GM12878 (cell line): ENCODE data around the gene ALAD. TPM values are rescaled to one million over a fixed set of nuclear protein-coding genes. Genes with fewer than 3 reads are reported as not detected.
"Not testable (repeated sequence)": the region's sequence is repeated elsewhere in the genome, so short reads cannot be mapped to it uniquely, and the experiment has no call there.

Experiments used
- ATAC-seq: fragments of 200-7000 bp; cut with Tn5 transposase; 3 replicates; pipeline ENCODE4 v1.9.1; 2020; ENCODE audit warnings: mild to moderate bottlenecking, moderate library complexity
- BruUV-seq: library from RNA; stranded (reverse); fragments of 400-500 nt; replicated peaks from 2 replicates; lab custom pipeline; 2021; lab: Mats Ljungman, UMichigan
- CTCF ChIA-PET: fragments of 300-600 bp; sonication (Branson Sonifier 250); formaldehyde crosslinking; extraction: SDS; loops from one replicate; lab custom pipeline; 2021; ENCODE audit warnings: inconsistent platforms; lab: Yijun Ruan, JAX
- POLR2A ChIA-PET: fragments of 350-600 bp; formaldehyde crosslinking; extraction: SDS; loops from one replicate; lab custom pipeline; 2021; ENCODE audit warnings: inconsistent platforms; lab: Charles Lee
- RAD21 ChIA-PET: fragments of 300-600 bp; sonication (Branson Sonifier 250); formaldehyde crosslinking; loops from one replicate; lab custom pipeline; 2023; ENCODE audit warnings: antibody characterized with exemption; ENCODE audit not compliant: unreplicated experiment; lab: Charles Lee
- SMC1A ChIA-PET: fragments of 300-600 bp; sonication (Branson Sonifier 250); formaldehyde crosslinking; loops from one replicate; lab custom pipeline; 2023; ENCODE audit not compliant: unreplicated experiment, uncharacterized antibody; lab: Charles Lee
- DNase-seq: peaks from one replicate; pipeline ENCODE4 v3.0.0-alpha.2; 2011; ENCODE audit warnings: low read depth, low spot score
- FAIRE-seq: peaks from 3 replicates; lab custom pipeline; 2011; peaks lifted over from hg19 to GRCh38; lab: Jason Lieb, UNC
- H2AFZ ChIP-seq: 2 replicates; pipeline ENCODE4 v1.6.0; 2011; ENCODE audit warnings: low read depth, low read length, control low read depth; ENCODE audit not compliant: control insufficient read depth
- H3K27ac ChIP-seq: 2 replicates; pipeline ENCODE4 v1.5.1; 2011; ENCODE audit warnings: control low read depth; ENCODE audit not compliant: control insufficient read depth, insufficient read depth
- H3K27me3 ChIP-seq, 2 experiments: replicated peaks in 1 of 2; 2 replicates each; pipeline versions ENCODE4 v1.6.0 to v1.6.1; 2011; ENCODE audit warnings: low read length in 1 of 2; ENCODE audit not compliant: control insufficient read depth in 2 of 2, insufficient read depth in 2 of 2
- H3K36me3 ChIP-seq, 2 experiments: 2 replicates each; pipeline ENCODE4 v1.5.1; 2011; ENCODE audit warnings: low read length in 1 of 2; ENCODE audit not compliant: control insufficient read depth in 2 of 2, insufficient read depth in 2 of 2
- H3K4me1 ChIP-seq: 2 replicates; pipeline ENCODE4 v1.6.1; 2011; ENCODE audit warnings: mild to moderate bottlenecking, low read length, moderate library complexity, mixed read lengths; ENCODE audit not compliant: control insufficient read depth, insufficient read depth
- H3K4me2 ChIP-seq: 2 replicates; pipeline ENCODE4 v1.6.0; 2011; ENCODE audit warnings: control low read depth; ENCODE audit not compliant: control insufficient read depth, insufficient read depth
- H3K4me3 ChIP-seq: fragments of 200-600 bp; sonication (generic); 2 replicates; pipeline ENCODE4 v1.5.1; 2016
- H3K79me2 ChIP-seq: 2 replicates; pipeline ENCODE4 v1.6.0; 2011; ENCODE audit warnings: low read length; ENCODE audit not compliant: control insufficient read depth, insufficient read depth
- H3K9ac ChIP-seq: 2 replicates; pipeline ENCODE4 v1.8.0; 2011; ENCODE audit warnings: low read length, control low read depth, mixed read lengths; ENCODE audit not compliant: control insufficient read depth, insufficient read depth
- H3K9me3 ChIP-seq: replicated peaks from 3 replicates; pipeline ENCODE4 v1.5.1; 2011; ENCODE audit warnings: mild to moderate bottlenecking, low read length; ENCODE audit not compliant: control insufficient read depth, insufficient read depth
- H4K20me1 ChIP-seq: 2 replicates; pipeline ENCODE4 v1.6.0; 2011; ENCODE audit not compliant: control insufficient read depth, insufficient read depth
- CTCF ChIP-seq, 3 experiments: IDR thresholded peaks in 2 of 3; conservative IDR thresholded peaks in 1 of 3; 2 replicates each; pipeline ENCODE4 v1.5.1; 2011; ENCODE audit warnings: low read depth in 3 of 3, low read length in 3 of 3, mild to moderate bottlenecking in 3 of 3, control low read depth in 2 of 3, moderate library complexity in 2 of 3, inconsistent platforms in 1 of 3, mixed read lengths in 1 of 3; ENCODE audit not compliant: control insufficient read depth in 2 of 3, insufficient read depth in 1 of 3; ENCODE audit errors: extremely low read depth in 1 of 3
- FOXK2 ChIP-seq: fragments of 450-650 bp; IDR thresholded peaks from 2 replicates; pipeline ENCODE4 v1.6.1; 2017; ENCODE audit warnings: mild to moderate bottlenecking, moderate library complexity
- HDGF ChIP-seq: fragments of 450-650 bp; IDR thresholded peaks from 2 replicates; pipeline ENCODE4 v1.6.1; 2016; ENCODE audit warnings: antibody characterized with exemption
- NBN ChIP-seq: fragments of 450-650 bp; IDR thresholded peaks from 2 replicates; pipeline ENCODE4 v1.6.1; 2016
- NR2C1 ChIP-seq: fragments of 450-650 bp; IDR thresholded peaks from 2 replicates; pipeline ENCODE4 v1.6.1; 2017; ENCODE audit warnings: antibody characterized with exemption, mild to moderate bottlenecking, moderate library complexity
- RAD21 ChIP-seq: IDR thresholded peaks from 2 replicates; pipeline ENCODE4 v1.6.1; 2011; ENCODE audit warnings: mild to moderate bottlenecking, low read depth, low read length, moderate library complexity; ENCODE audit not compliant: insufficient read depth
- RB1 ChIP-seq: fragments of 450-650 bp; formaldehyde crosslinking; IDR thresholded peaks from 2 replicates; pipeline ENCODE4 v1.6.1; 2017; ENCODE audit warnings: mild to moderate bottlenecking, borderline replicate concordance
- SMC3 ChIP-seq: IDR thresholded peaks from 2 replicates; pipeline ENCODE4 v1.6.1; 2011; ENCODE audit warnings: low read length, improper control_type of control experiment, borderline replicate concordance
- YY1 ChIP-seq: IDR thresholded peaks from 2 replicates; pipeline ENCODE4 v1.6.1; 2011; ENCODE audit warnings: low read depth, mild to moderate bottlenecking, low read length
- WGBS: methylation state at CpG from one replicate; pipeline ENCODE4 v1.1.6; 2016; ENCODE audit warnings: low lambda C conversion rate; ENCODE audit not compliant: insufficient replicate concordance, insufficient coverage; ENCODE audit errors: missing lambda C conversion rate; 5-methylcytosine and 5-hydroxymethylcytosine counted together
- in situ Hi-C: fragments of 300-500 bp; cut with MboI; formaldehyde crosslinking; loops from 9 replicates; pipeline ENCODE4 v1.14.3; 2018; ENCODE audit warnings: mixed read lengths
- intact Hi-C: fragments of 100-400 bp; cut with micrococcal nuclease; formaldehyde crosslinking; loops from one replicate; pipeline ENCODE4 v1.14.2; 2022; ENCODE audit not compliant: unreplicated experiment
- polyA plus RNA-seq, 11 experiments: library from polyadenylated mRNA; depleted of rRNA in 4 of 11; unstranded in 6 of 11; stranded (reverse) in 5 of 11; fragments of >200 nt; fragmentation: Nextera tagmentation in 4 of 11; fragmentation: Illumina TruSeq in 1 of 11; extraction: Ambion mirVana in 4 of 11; extraction: Trizol in 1 of 11; gene quantifications; 1 replicate in 1 of 11; 2 replicates in 10 of 11; pipeline versions ENCODE4 v1.2.1 to v1.2.3, GENCODE V29; 2011 to 2016; ENCODE audit warnings: inconsistent platforms in 2 of 11, missing spikeins in 2 of 11, low read depth in 1 of 11
- total RNA-seq, 4 experiments: library from RNA; depleted of rRNA in 3 of 4; stranded (reverse); fragments of >200 nt in 3 of 4; fragmentation: Illumina TruSeq in 1 of 4; extraction: Trizol in 1 of 4; gene quantifications; 2 replicates each; pipeline versions ENCODE4 v1.2.1 to v1.2.3, GENCODE V29; 2013 to 2021

The ALAD gene
- total and polyA plus RNA-seq, 10 of the 15 experiments (the other 5 are each of a cell fraction or from before 2014, with no cell fraction given), result 2.4 to 21.6 (median 12.9) TPM

- no peak for TF ChIP-seq NR2C1
- TF ChIP-seq, all 136 proteins: peak for 0
Measured at GRCh38 chr9:113409481-113409880, 8.4 kb upstream of the ALAD start (continued).

DNA sequence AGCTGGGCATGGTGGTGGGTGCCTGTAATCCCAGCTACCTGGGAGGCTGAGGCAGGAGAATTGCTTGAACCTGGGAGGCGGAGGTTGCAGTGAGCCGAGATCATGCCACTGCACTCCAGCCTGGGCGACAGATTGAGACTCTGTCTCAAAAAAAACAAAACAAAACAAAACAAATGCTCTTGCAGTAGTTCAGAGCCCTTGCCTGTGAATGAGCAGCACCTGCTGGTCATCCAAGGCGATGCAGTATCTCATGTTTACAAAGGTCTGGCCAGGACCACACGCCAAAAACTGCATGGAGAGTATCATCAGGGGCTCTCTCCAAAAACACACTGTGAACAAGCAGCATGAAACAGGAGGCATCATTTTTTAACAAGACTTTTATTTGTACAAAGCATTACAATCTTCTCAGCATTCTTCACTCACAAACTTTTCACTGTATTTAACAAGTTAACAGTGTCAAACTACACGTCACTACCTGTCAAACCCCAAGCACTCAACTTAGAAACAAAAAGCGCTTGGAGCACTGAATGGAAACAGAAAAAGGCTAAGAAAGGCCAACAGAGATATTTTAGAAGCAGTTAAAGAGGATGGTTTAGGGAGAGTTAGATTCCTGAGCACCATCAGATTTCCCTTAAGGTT is 5.9 kb upstream of the ALAD start:
- CTCF ChIA-PET, result interaction anchor here (0.8 to 5.3 kb wide), 14 partner anchors 32 to 251 kb away, joined by 3 to 72 read pairs (median 4); partner anchors contain the start of genes CDC26 and PRPF4
- in situ Hi-C loops (loop anchor here (5.0 kb wide), 1 partner anchor 135 kb away; no protein-coding TSS in a partner anchor), intact Hi-C loops (loop anchor here (1.0 to 10.0 kb wide), 5 partner anchors 52 to 1048 kb away; no protein-coding TSS in a partner anchor)
- Histone ChIP-seq H3K4me1 (peaks cover 15% of the 10 kb centered on the region; the same call in 1 of the 2 replicates), H3K79me2 (peaks cover 19% of the 10 kb centered on the region)
- H3K4me3 ChIP-seq, H3K9me3 ChIP-seq, BruUV-seq, DNase-seq, H2AFZ ChIP-seq, H3K4me2 ChIP-seq, H3K27me3 ChIP-seq, H3K27ac ChIP-seq, H3K9ac ChIP-seq, POLR2A ChIA-PET, H3K36me3 ChIP-seq, H4K20me1 ChIP-seq: not testable (repeated sequence)
- RAD21 ChIA-PET, result interaction anchor here (0.6 to 4.0 kb wide), 4 partner anchors 51 to 251 kb away, joined by 4 to 15 read pairs (median 6); partner anchors contain the start of genes CDC26 and PRPF4
- SMC1A ChIA-PET, result interaction anchor here (1.0 to 7.6 kb wide), 4 partner anchors 92 to 250 kb away, joined by 4 to 46 read pairs (median 20); partner anchors contain the start of genes CDC26 and PRPF4
- ATAC-seq (peak; percentile 49), FAIRE-seq (peak; percentile 18)
- TF ChIP-seq RAD21 (peak; percentile 85), SMC3 (peak; percentile 78), NBN (0 out of 2 replicates have a peak, but pooled peaks have one; percentile 40), CTCF (IDR thresholded peaks at IDR 0.05 in 2 of 3, conservative IDR thresholded peaks at IDR 0.05 in 1 of 3; ENCODE audit: control insufficient read depth in 2 of 3, extremely low read depth in 1 of 3, insufficient read depth in 1 of 3, low read depth in 3 of 3, low read length in 3 of 3) (peak; percentile 77 to 87 (median 85)), YY1 (peak; percentile 49; the same call in 1 of the 2 replicates), RB1 (0 out of 2 replicates have a peak, but pooled peaks have one; percentile 39), HDGF (0 out of 2 replicates have a peak, but pooled peaks have one; percentile 61), FOXK2 (peak; percentile 61)
- WGBS, result 52% methylated on average over 7 of the region's 7 CpGs

- FAIRE-seq, H3K4me2 ChIP-seq, H3K36me3 ChIP-seq, H3K27me3 ChIP-seq, H3K9me3 ChIP-seq, ATAC-seq, H3K9ac ChIP-seq, H3K4me3 ChIP-seq, H3K27ac ChIP-seq, H4K20me1 ChIP-seq, POLR2A ChIA-PET, H3K4me1 ChIP-seq, H2AFZ ChIP-seq, BruUV-seq, DNase-seq: not testable (repeated sequence)
- in situ Hi-C loops, result loop anchor here (5.0 kb wide), 1 partner anchor 134 kb away; no protein-coding TSS in a partner anchor
- WGBS, result 83% methylated on average over 9 of the region's 9 CpGs
- ChIA-PET SMC1A (interaction anchor here (1.0 to 7.6 kb wide), 4 partner anchors 91 to 251 kb away, joined by 4 to 46 read pairs (median 20); partner anchors contain the start of genes CDC26 and PRPF4), CTCF (interaction anchor here (0.6 to 5.3 kb wide), 13 partner anchors 31 to 252 kb away, joined by 3 to 72 read pairs (median 4); partner anchors contain the start of genes CDC26 and PRPF4), RAD21 (interaction anchor here (0.6 to 4.0 kb wide), 4 partner anchors 51 to 252 kb away, joined by 4 to 15 read pairs (median 6); partner anchors contain the start of genes CDC26 and PRPF4)
- H3K79me2 ChIP-seq, result peaks cover 19% of the 10 kb centered on the region
- intact Hi-C loops, result loop anchor here (10.0 kb wide), 2 partner anchors 192 to 1048 kb away; no protein-coding TSS in a partner anchor
Measured at GRCh38 chr9:113406353-113406752, 5.3 kb upstream of the ALAD start.
